ENCODE data around the gene CTSV.
"Not testable (repeated sequence)": the region's sequence is repeated elsewhere in the genome, so short reads cannot be mapped to it uniquely, and the experiment has no call there.

- not testable (repeated sequence) for TF ChIP-seq CTCF, POLR2AphosphoS5 (IDR thresholded peaks at IDR 0.05)
Measured at GRCh38 chr9:96989747-96990318, 49.1 kb downstream of the CTSV start.
